HEK293T (cell line): ENCODE results near the gene ITSN1.

Experiments used
- CTCF ChIA-PET: fragments of 350-600 bp; formaldehyde crosslinking; extraction: SDS; loops from one replicate; lab custom pipeline; 2021; ENCODE audit warnings: antibody characterized with exemption, inconsistent platforms; lab: Yijun Ruan, JAX
- POLR2A ChIA-PET: fragments of 350-600 bp; formaldehyde crosslinking; extraction: SDS; loops from one replicate; lab custom pipeline; 2020; ENCODE audit warnings: antibody characterized with exemption, inconsistent platforms; lab: Yijun Ruan, JAX
- DNase-seq: peaks from one replicate; pipeline ENCODE4 v3.0.0; 2012; ENCODE audit warnings: mixed read lengths; ENCODE audit errors: extremely low spot score
- ARNT ChIP-seq: fragments of 450-650 bp; IDR thresholded peaks from 2 replicates; pipeline ENCODE4 v1.6.1; 2017; ENCODE audit warnings: mild to moderate bottlenecking
- BHLHE40 ChIP-seq: fragments of 450-650 bp; IDR thresholded peaks from 2 replicates; pipeline ENCODE4 v1.6.1; 2016; ENCODE audit warnings: mild to moderate bottlenecking, moderate library complexity, borderline replicate concordance
- CTBP1 ChIP-seq: fragments of 450-650 bp; IDR thresholded peaks from 2 replicates; pipeline ENCODE4 v1.6.1; 2016; ENCODE audit warnings: borderline replicate concordance
- ELF4 ChIP-seq: fragments of 450-650 bp; IDR thresholded peaks from 2 replicates; pipeline ENCODE4 v1.6.1; 2017; ENCODE audit warnings: antibody characterized with exemption
- FOXA1 ChIP-seq: fragments of 450-650 bp; IDR thresholded peaks from 2 replicates; pipeline ENCODE4 v1.6.1; 2016; ENCODE audit warnings: mild to moderate bottlenecking
- FOXK2 ChIP-seq: fragments of 450-650 bp; IDR thresholded peaks from 2 replicates; pipeline ENCODE4 v1.6.1; 2016; ENCODE audit warnings: mild to moderate bottlenecking
- FOXM1 ChIP-seq: fragments of 450-650 bp; IDR thresholded peaks from 2 replicates; pipeline ENCODE4 v1.6.1; 2017; ENCODE audit warnings: mild to moderate bottlenecking, borderline replicate concordance
- HDGF ChIP-seq: fragments of 450-650 bp; IDR thresholded peaks from 2 replicates; pipeline ENCODE4 v1.6.1; 2017; ENCODE audit warnings: antibody characterized with exemption, borderline replicate concordance
- L3MBTL2 ChIP-seq: fragments of 450-650 bp; conservative IDR thresholded peaks from 2 replicates; pipeline ENCODE4 v1.6.1; 2016; ENCODE audit warnings: mild to moderate bottlenecking
- LEF1 ChIP-seq: fragments of 450-650 bp; IDR thresholded peaks from 2 replicates; pipeline ENCODE4 v1.6.1; 2017; ENCODE audit warnings: mild to moderate bottlenecking, borderline replicate concordance
- NFRKB ChIP-seq: fragments of 450-650 bp; IDR thresholded peaks from 2 replicates; pipeline ENCODE4 v1.6.1; 2016; ENCODE audit warnings: mild to moderate bottlenecking, moderate library complexity
- SP1 ChIP-seq: fragments of 450-650 bp; IDR thresholded peaks from 2 replicates; pipeline ENCODE4 v1.6.1; 2017
- SUZ12 ChIP-seq: fragments of 450-650 bp; IDR thresholded peaks from 2 replicates; pipeline ENCODE4 v1.6.1; 2016; ENCODE audit warnings: mild to moderate bottlenecking
- TARDBP ChIP-seq: fragments of 450-650 bp; IDR thresholded peaks from 2 replicates; pipeline ENCODE4 v1.6.1; 2016
- ZNF384 ChIP-seq: fragments of 450-650 bp; IDR thresholded peaks from 2 replicates; pipeline ENCODE4 v1.6.1; 2016
- TF ChIP-seq, protein P1 (sequence below): fragments of 450-650 bp; IDR thresholded peaks from 2 replicates; pipeline ENCODE4 v1.6.1; 2016

The ITSN1 gene

GRCh38 chr21:33687634-33688033, 45.3 kb downstream of the ITSN1 start:
- POLR2A ChIA-PET, result no interaction called here
- no peak for DNase-seq
- no peak for TF ChIP-seq CTBP1
- TF ChIP-seq BHLHE40, result no peak
- no peak for TF ChIP-seq ARNT
- no peak for TF ChIP-seq SUZ12
- TF ChIP-seq FOXM1, result no peak
- no peak for TF ChIP-seq SP1
- no peak for TF ChIP-seq HDGF
- TF ChIP-seq, protein P1, sequence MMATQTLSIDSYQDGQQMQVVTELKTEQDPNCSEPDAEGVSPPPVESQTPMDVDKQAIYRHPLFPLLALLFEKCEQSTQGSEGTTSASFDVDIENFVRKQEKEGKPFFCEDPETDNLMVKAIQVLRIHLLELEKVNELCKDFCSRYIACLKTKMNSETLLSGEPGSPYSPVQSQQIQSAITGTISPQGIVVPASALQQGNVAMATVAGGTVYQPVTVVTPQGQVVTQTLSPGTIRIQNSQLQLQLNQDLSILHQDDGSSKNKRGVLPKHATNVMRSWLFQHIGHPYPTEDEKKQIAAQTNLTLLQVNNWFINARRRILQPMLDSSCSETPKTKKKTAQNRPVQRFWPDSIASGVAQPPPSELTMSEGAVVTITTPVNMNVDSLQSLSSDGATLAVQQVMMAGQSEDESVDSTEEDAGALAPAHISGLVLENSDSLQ, result no peak
- no peak for TF ChIP-seq FOXA1
- no peak for TF ChIP-seq ELF4
- no peak for TF ChIP-seq NFRKB
- no peak for TF ChIP-seq ZNF384
- no peak for TF ChIP-seq L3MBTL2
- no peak for TF ChIP-seq TARDBP
- TF ChIP-seq FOXK2, result no peak
- no peak for TF ChIP-seq LEF1
- CTCF ChIA-PET, result interaction anchor here (0.7 kb wide), 1 partner anchor 28 kb away, joined by 3 read pairs; no protein-coding TSS in a partner anchor

- POLR2A ChIA-PET, result no interaction called here
- DNase-seq, result no peak
- TF ChIP-seq CTBP1, result no peak
- TF ChIP-seq SP1, result no peak
- no peak for TF ChIP-seq HDGF
- TF ChIP-seq LEF1, result no peak
- CTCF ChIA-PET, result no interaction called here
Measured at GRCh38 chr21:33688353-33688752, 46.1 kb downstream of the ITSN1 start.

GRCh38 chr21:33690874-33691273, 48.6 kb downstream of the ITSN1 start:
- POLR2A ChIA-PET, result no interaction called here
- TF ChIP-seq BHLHE40 (no peak), NFRKB (no peak), TARDBP (no peak), ELF4 (no peak), LEF1 (no peak), FOXM1 (no peak), SUZ12 (no peak), ZNF384 (no peak), CTBP1 (no peak), HDGF (no peak), FOXA1 (no peak), ARNT (no peak), L3MBTL2 (no peak), FOXK2 (no peak), SP1 (no peak)
- TF ChIP-seq, protein P1, result no peak
- no peak for DNase-seq
- CTCF ChIA-PET, result interaction anchor here (0.7 kb wide), 2 partner anchors 148 to 203 kb away, joined by 3 read pairs; no protein-coding TSS in a partner anchor

DNA sequence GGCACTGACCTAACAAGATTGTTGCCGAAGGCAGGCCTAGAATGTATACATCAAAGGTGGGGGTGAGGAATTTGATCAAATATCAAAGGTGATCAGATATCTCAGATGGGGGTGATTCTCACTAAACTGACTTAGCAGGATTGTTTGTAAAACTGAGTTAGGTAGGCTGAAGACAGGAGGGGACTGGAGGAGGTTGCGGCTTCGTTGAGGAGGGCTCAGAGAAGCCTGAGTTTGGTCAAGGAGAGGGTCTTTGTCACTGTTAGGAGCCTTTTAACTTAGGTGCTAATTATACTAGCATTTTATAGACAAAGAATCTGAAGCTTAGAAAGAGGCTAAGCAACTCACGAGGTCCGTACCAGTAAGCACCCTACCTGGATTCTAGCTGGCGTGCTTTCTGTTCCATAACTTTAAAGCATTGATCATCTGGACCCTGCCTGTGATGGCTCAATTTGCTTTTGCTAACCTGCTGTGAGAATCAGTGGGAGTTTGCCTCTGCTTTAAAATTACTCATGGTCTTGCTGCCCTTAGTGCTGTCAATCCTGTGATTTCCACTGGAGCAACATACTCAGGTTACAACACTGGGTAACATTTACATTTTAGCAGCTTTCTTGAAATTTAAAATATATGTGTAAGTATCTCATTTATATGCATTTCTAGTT, 49.8 kb downstream of the ITSN1 start:
- CTCF ChIA-PET, result no interaction called here
- POLR2A ChIA-PET, result no interaction called here
- TF ChIP-seq ELF4, result no peak
- TF ChIP-seq TARDBP, result no peak
- no peak for TF ChIP-seq L3MBTL2
- no peak for TF ChIP-seq NFRKB
- TF ChIP-seq SP1, result no peak
- no peak for TF ChIP-seq SUZ12
- no peak for TF ChIP-seq FOXK2
- TF ChIP-seq CTBP1, result no peak; the same call in 1 of the 2 replicates
- TF ChIP-seq, protein P1, result peak; percentile 97
- peak; percentile 43; the same call in 1 of the 2 replicates for TF ChIP-seq ARNT
- peak; percentile 68 for DNase-seq

GRCh38 chr21:33695813-33696212, 53.5 kb downstream of the ITSN1 start:
- ChIA-PET CTCF (no interaction called here), POLR2A (no interaction called here)
- DNase-seq, result no peak
- TF ChIP-seq SP1, result no peak
- TF ChIP-seq ZNF384, result no peak
- TF ChIP-seq L3MBTL2, result no peak
- TF ChIP-seq TARDBP, result no peak
- no peak for TF ChIP-seq CTBP1
- TF ChIP-seq HDGF, result no peak
- TF ChIP-seq LEF1, result no peak
- no peak for TF ChIP-seq FOXK2

- TF ChIP-seq FOXM1, result no peak
- no peak for TF ChIP-seq NFRKB
- no peak for TF ChIP-seq ZNF384
- TF ChIP-seq ARNT, result no peak
- no peak for TF ChIP-seq TARDBP
- no peak for TF ChIP-seq ELF4
- no peak for TF ChIP-seq FOXK2
- POLR2A ChIA-PET, result no interaction called here
- CTCF ChIA-PET, result no interaction called here
- DNase-seq, result no peak
Measured at GRCh38 chr21:33696465-33696864, 54.2 kb downstream of the ITSN1 start.
